SK-N-MC (cell line): Measurements from ENCODE around the gene JTB.
A peak's percentile ranks its signal among the peaks of the same experiment; 100 is the strongest.

ENCODE experiments used
- DNase-seq: peaks from one replicate; pipeline ENCODE4 v3.0.0-alpha.2; 2011; ENCODE audit warnings: low read depth, low spot score
- H3K27ac ChIP-seq: fragments of 200-600 bp; sonication (generic); 2 replicates; pipeline ENCODE4 v1.5.1; 2016; ENCODE audit warnings: mixed run types
- H3K36me3 ChIP-seq: fragments of 200-600 bp; sonication (generic); 2 replicates; pipeline ENCODE4 v1.6.1; 2017; ENCODE audit warnings: antibody characterized with exemption, low read length, mixed read lengths; ENCODE audit not compliant: insufficient read depth
- H3K4me3 ChIP-seq: fragments of 200-600 bp; sonication (generic); 2 replicates; pipeline ENCODE4 v1.5.1; 2016
- H3K9ac ChIP-seq: fragments of 200-600 bp; sonication (generic); 2 replicates; pipeline ENCODE4 v1.8.0; 2017; ENCODE audit warnings: mixed run types, mixed read lengths; ENCODE audit not compliant: insufficient read length
- H3K9me3 ChIP-seq: fragments of 200-600 bp; sonication (generic); 2 replicates; pipeline ENCODE4 v1.6.1; 2017; ENCODE audit warnings: low read depth, mild to moderate bottlenecking, antibody characterized with exemption, low read length, moderate library complexity, mixed read lengths
- EZH2 ChIP-seq: fragments of 200-600 bp; sonication (generic); IDR thresholded peaks from one replicate; pipeline ENCODE4 v1.6.1; 2017; ENCODE audit warnings: antibody characterized with exemption
- FOXP2 ChIP-seq: optimal IDR thresholded peaks from 2 replicates; pipeline ENCODE3; 2011; ENCODE audit warnings: mild to moderate bottlenecking, moderate library complexity; ENCODE audit not compliant: insufficient read depth; ENCODE audit errors: extremely low read length, control extremely low read depth
- POLR2AphosphoS5 ChIP-seq: IDR thresholded peaks from 2 replicates; pipeline ENCODE4 v1.6.1; 2012; ENCODE audit warnings: mild to moderate bottlenecking, low read depth, low read length, borderline replicate concordance

The JTB gene

GRCh38 chr1:153995640-153996039 lies 18.2 kb upstream of the JTB start:
- H3K27ac ChIP-seq = peak overlapping the region; percentile 60; the same call in 1 of the 2 replicates
- no peaks in the 10 kb centered on the region for H3K9me3 ChIP-seq
- no peak for DNase-seq
- TF ChIP-seq EZH2 (no peak), FOXP2 (no peak), POLR2AphosphoS5 (no peak)
- H3K9ac ChIP-seq = no peak overlapping the region
- H3K36me3 ChIP-seq = peaks cover 47% of the 10 kb centered on the region
- H3K4me3 ChIP-seq = no peak overlapping the region

- no peak overlapping the region for H3K9ac ChIP-seq
- H3K4me3 ChIP-seq = no peak overlapping the region
- no peaks in the 10 kb centered on the region for H3K9me3 ChIP-seq
- peaks cover 47% of the 10 kb centered on the region for H3K36me3 ChIP-seq
- DNase-seq = no peak
- peak overlapping the region; percentile 60 for H3K27ac ChIP-seq
- TF ChIP-seq FOXP2 = no peak
- TF ChIP-seq POLR2AphosphoS5 = no peak
- TF ChIP-seq EZH2 = no peak
Measured at GRCh38 chr1:153995202-153995601, 17.7 kb upstream of the JTB start.

GRCh38 chr1:153991806-153992205 lies 14.3 kb upstream of the JTB start:
- peak overlapping the region; percentile 81 for H3K27ac ChIP-seq
- no peak for TF ChIP-seq FOXP2
- H3K9me3 ChIP-seq = no peaks in the 10 kb centered on the region
- peaks cover 47% of the 10 kb centered on the region for H3K36me3 ChIP-seq
- no peak for DNase-seq
- H3K4me3 ChIP-seq = peak overlapping the region; percentile 93
- peak overlapping the region; percentile 94 for H3K9ac ChIP-seq

- TF ChIP-seq FOXP2 (no peak), POLR2AphosphoS5 (no peak), EZH2 (no peak)
- H3K36me3 ChIP-seq = peaks cover 47% of the 10 kb centered on the region
- H3K4me3 ChIP-seq = peak overlapping the region; percentile 93
Measured at GRCh38 chr1:153991151-153991630, 13.7 kb upstream of the JTB start.

GRCh38 chr1:153990468-153991150 lies 13.1 kb upstream of the JTB start, which contains the start of gene RPS27:
TSS of gene RPS27 (plus strand) at chr1:153990762. CDS start at chr1:153990797, 35 bp downstream.
- H3K9me3 ChIP-seq = no peaks in the 10 kb centered on the region
- peak; percentile 94 for DNase-seq
- TF ChIP-seq FOXP2 (no peak), POLR2AphosphoS5 (peak; percentile 100)
- H3K36me3 ChIP-seq = peaks cover 46% of the 10 kb centered on the region
- peak within 1 kb of the TSS; percentile 93 for H3K4me3 ChIP-seq
- peak within 1 kb of the TSS; percentile 81 for H3K27ac ChIP-seq
- H3K9ac ChIP-seq = peak within 1 kb of the TSS; percentile 94

More at GRCh38 chr1:153991151-153991630, 13.7 kb upstream of the JTB start:
- H3K9ac ChIP-seq = peak overlapping the region; percentile 94
- H3K27ac ChIP-seq = peak overlapping the region; percentile 81
- no peak for DNase-seq
- no peaks in the 10 kb centered on the region for H3K9me3 ChIP-seq

GRCh38 chr1:153987621-153988020 lies 10.1 kb upstream of the JTB start:
- peaks cover 17% of the 10 kb centered on the region for H3K36me3 ChIP-seq
- no peak overlapping the region for H3K27ac ChIP-seq
- H3K4me3 ChIP-seq = no peak overlapping the region
- no peak overlapping the region for H3K9ac ChIP-seq
- no peaks in the 10 kb centered on the region for H3K9me3 ChIP-seq
- TF ChIP-seq FOXP2 (no peak), EZH2 (no peak), POLR2AphosphoS5 (no peak)
- DNase-seq = no peak

GRCh38 chr1:153985941-153986761 lies 8.7 kb upstream of the JTB start, which contains the start of gene RAB13:
TSS of gene RAB13 (minus strand) at chr1:153986339. CDS start at chr1:153986236, 103 bp downstream.
- DNase-seq = no peak
- H3K36me3 ChIP-seq = peaks cover 3% of the 10 kb centered on the region
- TF ChIP-seq POLR2AphosphoS5 (no peak), EZH2 (no peak), FOXP2 (no peak)

GRCh38 chr1:153985341-153985912 lies 8.0 kb upstream of the JTB start:
- Histone ChIP-seq H3K9me3 (no peaks in the 10 kb centered on the region), H3K4me3 (peak overlapping the region; percentile 86), H3K36me3 (no peaks in the 10 kb centered on the region), H3K9ac (peak overlapping the region; percentile 73), H3K27ac (no peak overlapping the region)
- DNase-seq = no peak
- TF ChIP-seq FOXP2 = no peak
- no peak for TF ChIP-seq POLR2AphosphoS5
- no peak for TF ChIP-seq EZH2

More at GRCh38 chr1:153985941-153986761, 8.7 kb upstream of the JTB start, which contains the start of gene RAB13:
- peak within 1 kb of the TSS; percentile 81 for H3K9ac ChIP-seq
- peak within 1 kb of the TSS; percentile 79 for H3K27ac ChIP-seq
- peak within 1 kb of the TSS; percentile 86 for H3K4me3 ChIP-seq
- H3K9me3 ChIP-seq = no peaks in the 10 kb centered on the region
